Esophagus mucosa (tissue), 1 donor: ENCODE results near the gene ARHGAP24. TPM values are rescaled to one million over a fixed set of nuclear protein-coding genes. Genes with fewer than 3 reads are reported as not detected.
A peak's percentile ranks its signal among the peaks of the same experiment; 100 is the strongest.
"Not testable (repeated sequence)": the region's sequence is repeated elsewhere in the genome, so short reads cannot be mapped to it uniquely, and the experiment has no call there.

Experiments
- ATAC-seq: fragments of 200-7000 bp; cut with Tn5 transposase; one replicate; pipeline ENCODE4 v1.9.1; 2020
- total RNA-seq: library from RNA; stranded (reverse); gene quantifications from one replicate; pipeline ENCODE4 v1.2.4, GENCODE V29; 2023
- donor health status: DM: yes; HTN: yes; CAD: no.

Gene ARHGAP24
- total RNA-seq, 1 donor from 2014 or later, result 6.1 TPM

DNA sequence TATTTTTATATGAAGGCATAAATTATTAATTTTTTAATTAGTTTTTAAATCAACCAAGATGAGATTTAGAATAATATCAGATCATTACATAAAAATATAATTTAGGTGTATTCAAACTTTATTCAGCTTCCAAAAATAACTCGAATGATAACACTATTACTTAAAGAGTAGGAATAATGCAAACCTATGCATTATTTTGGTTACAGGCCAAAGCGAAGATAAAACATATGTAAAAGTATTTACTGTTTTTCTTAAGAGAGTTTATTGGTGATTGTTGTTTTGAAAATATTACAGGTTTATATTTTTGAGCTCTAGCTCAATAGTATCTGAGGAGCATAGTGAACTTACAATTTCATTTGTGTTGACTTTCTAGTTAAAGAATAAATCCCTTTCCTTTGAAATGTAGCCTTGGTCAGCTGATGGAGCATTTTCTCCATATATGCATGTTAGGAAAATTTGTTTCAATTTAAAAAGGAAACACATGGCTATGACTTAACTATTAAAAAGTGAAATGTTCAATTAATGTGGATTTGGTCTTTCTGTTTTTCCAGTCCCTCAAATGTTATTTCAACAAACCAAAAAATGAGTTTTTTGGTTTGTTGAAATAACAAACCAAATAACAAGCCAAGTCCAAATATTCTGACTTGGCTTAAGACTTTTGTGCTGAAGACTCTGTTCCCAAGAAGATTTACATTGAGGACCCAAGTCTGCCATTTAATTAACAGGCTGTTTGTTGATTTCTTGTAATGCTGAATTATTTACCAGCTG, 346.9 kb downstream of the ARHGAP24 start:
- ATAC-seq, result no peak

DNA sequence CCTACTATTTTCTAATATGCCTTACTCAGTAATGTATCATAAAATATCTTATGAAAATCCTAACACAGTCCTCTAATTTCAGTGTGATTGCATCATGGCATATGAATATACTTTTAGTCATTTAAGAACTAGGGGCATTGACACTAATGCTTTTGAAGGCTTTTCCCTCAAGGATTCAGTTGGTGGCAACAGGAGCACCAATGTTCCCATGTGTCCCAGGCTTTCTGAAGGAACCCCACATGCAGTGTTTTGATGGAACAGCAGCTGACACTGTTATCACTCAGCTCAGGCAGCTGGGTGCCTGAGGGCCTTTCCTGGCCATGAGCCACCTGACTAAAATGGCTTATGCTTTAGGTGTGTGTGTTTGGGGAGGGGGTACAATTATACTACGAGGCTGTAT, 348.3 kb downstream of the ARHGAP24 start:
- no peak for ATAC-seq

DNA sequence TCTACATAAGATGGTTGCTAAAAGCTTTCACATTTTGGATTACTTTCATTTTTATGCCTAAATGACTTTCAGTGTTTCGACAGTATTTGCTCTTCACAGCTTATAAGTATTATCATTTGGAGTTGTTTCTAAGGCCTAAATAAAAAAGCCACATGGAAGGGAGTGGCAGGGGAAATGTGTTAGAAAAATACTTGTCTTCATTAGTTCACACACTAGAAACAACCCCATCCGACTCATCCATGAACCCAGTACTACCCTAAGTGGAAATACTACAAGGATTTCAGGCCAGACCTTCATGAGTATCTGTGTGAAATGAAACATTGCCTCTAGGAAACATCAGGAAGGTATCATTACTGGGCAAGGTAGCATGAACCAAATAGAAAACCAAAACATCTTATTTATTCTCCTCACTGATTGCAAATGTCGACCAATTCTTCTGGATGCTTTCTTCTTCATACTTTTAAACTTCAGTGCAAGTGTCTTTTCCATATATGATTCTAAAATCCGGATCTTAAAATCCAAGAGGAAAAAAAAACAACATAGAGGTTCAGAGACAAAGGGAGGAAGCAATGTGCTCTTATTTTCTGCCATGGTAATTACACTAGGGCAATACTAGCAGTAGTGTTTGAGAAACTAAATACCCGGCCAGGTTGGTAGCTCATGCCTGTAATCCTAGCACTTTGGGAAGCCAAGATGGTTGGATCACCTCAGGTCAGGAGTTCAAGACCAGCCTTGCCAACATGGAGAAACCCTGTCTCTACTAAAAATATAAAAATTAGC, 349.4 kb downstream of the ARHGAP24 start:
- ATAC-seq, result no peak

DNA sequence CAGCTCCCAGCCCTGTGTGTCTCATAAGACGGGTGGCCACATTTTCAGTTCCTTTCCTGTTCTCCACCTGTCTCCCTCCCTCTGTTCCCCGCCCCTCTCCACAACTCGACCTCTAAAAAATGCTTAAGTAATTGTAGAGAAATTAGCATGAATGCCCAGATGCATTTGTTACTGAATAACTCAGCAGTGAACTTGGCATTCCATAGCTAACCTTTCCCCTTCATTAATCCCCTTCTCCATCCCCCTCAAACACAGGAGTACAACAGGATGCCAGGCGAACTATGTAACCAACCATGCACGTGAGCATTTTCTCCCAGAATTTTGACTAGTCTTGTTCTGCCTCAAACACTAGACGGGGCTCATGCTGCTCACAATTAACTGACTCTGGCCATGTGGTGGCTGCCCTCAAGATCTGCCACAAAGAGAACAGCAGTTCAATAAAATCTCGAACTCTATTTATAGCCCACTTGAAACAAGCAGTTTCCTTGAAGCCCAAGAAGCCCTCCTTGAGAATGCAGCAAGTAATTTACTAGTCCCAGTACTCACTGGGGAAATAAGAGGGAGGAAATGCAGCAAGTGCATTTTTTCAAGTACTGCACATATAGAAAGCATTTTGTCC, 351.2 kb downstream of the ARHGAP24 start:
- ATAC-seq, result no peak

DNA sequence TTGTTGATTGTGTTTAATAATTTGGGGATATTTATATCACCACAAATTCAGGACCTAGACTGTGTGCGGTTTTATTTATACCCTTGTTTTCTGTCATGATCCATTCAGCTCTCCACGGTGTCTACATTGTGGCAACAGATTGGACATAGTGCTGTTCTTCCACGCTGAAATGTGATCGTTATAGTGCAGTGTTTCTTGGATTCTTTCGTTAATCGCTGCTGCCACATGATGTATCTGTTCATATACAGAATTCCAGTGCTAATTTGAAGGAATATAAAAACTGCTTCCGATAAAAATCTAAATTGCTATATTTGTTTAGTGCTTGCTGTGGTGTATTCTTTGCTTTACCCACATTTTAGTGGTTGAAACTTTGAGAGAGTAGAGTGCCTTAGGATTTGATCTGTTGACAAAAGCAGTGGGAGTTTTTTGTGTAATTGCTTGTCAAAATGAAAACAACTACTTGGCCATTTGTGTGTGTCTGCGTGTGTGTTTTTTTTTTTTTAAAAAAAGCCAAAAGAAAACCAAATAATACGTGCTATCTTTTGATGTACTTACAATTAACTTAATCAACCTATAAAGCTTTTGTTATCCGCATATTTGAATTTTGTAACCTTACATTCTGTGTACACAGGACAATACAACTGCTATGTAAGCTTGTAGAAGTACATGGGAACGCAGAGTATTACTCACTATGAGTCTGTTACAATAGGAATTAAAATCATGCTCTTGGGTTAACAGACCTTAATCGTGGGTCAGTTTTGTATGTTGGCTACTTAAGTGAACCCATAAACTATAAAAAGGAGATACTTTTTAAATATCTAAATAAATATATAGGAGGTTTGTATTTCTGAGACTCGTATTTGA, 353.3 kb downstream of the ARHGAP24 start:
- no peak for ATAC-seq

DNA sequence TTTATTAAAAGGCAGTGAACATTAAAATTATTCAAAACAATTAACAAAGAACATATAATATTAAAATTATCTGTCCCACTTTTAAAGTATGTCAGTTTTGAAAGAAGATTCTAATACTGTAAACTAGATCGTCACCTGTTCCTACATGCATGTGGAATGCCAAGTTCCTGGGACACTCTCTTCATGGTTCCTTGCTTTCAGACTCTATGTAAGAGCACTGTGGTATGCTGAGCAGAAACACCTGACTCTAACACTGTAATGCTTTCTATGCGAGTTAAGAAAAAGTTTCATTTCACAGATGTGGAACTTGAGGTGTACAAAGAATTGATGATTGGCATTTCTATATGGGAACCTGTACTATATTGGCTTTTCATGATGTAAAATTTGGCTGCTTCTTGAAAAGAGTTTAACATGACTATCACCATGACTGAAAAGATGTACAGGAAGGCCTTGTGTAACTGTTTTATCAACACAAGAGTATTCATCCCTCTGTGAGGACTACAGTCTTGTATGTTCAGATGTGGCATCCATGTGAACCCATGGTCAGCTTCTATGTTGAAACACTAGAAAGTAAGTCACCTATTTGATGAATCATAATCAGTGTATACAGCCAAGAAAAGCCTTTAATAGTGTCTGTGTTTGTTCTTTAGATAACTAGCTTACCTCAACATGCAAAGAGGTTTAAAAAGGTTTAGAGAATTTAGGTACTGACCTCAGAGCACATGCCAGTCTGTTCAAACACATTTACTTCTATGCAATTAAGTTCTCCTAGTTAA, 354.5 kb downstream of the ARHGAP24 start:
- ATAC-seq, result peak; percentile 55

DNA sequence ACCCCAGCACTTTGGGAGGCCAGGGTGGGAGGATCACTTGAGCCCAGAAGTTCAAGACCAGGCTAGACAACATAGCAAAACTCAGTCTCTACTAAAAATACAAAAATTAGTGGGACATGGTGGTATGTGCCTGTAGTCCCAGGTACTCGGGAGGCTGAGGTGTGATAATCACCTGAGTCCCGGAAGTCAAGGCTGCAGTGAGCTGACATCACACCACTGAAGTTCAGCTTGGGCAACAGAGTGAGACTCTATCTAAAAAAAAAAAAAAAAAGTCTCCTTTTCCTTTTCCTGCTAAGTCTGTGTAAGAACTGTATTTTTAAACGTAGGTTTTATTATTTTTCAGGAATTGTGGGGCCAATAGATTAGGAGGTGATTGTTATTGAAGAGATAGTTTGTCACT, 356.7 kb downstream of the ARHGAP24 start:
- ATAC-seq, result no peak

DNA sequence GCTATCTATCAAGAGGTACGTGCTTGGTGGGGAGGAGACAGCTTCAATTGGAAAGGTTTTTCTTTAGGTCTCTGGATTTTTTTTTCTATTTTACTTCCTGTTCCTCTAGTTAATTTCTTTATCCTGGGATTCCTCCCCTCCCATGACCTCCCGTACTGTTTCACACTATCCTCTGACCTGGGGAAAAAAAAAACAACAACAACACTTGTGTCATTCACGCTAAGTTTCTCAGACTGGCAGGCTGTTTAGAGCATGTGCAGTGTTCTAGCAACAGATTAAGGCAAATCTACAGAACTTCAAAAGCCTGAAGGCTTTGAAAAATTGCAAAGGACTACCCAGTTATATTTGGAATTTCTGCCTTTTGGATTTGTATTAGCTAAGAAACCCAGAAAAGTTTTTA, 358.4 kb downstream of the ARHGAP24 start:
- ATAC-seq, result no peak

DNA sequence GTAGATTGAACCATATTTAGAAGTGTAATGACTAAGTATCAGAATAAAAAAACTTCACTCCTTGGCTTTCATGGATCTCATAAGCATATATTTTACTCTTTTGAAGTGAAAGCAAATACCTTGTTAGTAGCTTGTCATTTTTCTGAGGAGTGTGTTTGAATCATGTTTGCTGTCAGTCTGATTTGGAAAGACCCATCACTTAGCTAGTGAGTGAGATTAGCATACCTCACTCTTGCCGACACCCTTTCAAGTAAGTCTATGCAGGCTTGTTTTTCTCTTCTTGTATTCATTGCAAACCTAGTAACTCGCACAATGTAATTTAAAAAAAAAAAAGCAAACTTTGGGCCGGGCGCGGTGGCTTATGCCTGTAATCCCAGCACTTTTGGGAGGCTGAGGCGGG, 360.0 kb downstream of the ARHGAP24 start:
- no peak for ATAC-seq

DNA sequence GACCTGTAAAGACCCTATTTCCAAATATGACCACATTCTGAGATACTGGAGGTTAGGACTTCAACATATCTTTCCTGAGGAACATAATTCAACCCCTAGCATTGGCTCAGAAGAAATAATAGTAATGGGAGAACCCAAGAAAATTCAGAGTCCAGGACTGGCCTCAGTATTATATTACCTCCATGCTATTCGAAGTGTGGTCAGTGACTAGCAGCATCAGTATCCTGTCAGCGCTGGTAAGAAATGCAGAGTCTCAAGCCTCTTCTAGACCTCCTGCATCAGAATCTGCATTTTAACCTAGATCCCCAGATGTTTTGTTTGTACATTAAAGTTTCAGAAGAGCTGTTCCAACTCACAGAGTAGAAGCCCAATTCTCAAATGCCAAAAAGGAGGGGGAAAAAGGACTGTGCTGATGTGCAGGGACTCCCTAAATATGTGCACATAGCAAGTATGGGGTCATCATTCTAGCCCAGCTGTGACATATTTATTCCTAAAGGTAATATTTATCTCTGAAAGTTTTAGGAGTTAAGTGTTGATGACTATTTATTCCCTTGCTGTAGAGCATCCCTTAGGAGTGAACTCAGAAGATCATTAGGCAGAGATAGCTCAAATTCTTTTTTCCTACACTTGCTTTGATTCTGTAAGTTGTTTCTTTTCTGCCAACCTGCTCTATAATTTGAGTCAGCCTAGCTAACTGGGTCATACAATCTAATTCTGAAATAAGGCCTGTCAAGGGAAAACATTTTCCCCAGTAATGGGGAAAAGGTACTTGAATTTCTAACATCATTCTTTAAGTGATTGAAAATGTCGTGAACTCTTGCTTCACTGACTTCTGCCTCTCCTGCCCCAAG, 361.9 kb downstream of the ARHGAP24 start:
- no peak for ATAC-seq

DNA sequence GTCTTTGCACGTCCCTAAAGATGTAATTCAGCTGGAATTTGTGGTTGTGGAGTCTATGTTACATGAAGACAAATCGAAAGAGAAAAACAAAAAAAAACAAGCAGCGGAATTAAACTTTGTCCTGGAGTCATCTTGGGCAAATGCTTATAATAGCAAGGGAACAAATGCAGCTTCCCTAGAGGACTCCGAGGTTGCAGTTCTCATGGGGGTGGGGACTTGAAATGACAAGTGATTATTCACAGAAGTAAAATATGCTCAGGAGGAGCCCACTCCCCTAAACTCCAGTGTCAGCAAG, 362.4 kb downstream of the ARHGAP24 start:
- no peak for ATAC-seq

DNA sequence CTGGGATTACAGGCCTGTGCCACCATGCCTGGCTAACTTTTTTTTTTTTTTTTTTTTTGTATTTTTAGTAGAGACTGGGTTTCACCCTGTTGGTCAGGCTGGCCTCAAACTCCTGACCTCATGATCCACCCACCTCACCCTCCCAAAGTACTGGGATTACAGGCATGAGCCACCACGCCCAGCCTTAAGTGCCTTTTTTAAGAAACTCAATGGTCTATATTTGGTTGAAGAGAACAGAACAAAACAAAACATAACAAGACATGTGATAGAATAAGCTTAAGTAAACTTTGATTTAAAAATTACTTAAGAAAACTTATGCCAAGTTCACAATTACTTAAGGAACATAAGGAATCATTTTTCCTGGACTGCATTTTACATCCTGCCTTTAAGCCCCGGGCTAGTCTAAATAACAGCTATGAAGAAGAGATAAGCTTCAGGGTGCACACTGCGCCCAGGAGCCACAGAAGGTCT, 365.1 kb downstream of the ARHGAP24 start:
- ATAC-seq, result not testable (repeated sequence)

DNA sequence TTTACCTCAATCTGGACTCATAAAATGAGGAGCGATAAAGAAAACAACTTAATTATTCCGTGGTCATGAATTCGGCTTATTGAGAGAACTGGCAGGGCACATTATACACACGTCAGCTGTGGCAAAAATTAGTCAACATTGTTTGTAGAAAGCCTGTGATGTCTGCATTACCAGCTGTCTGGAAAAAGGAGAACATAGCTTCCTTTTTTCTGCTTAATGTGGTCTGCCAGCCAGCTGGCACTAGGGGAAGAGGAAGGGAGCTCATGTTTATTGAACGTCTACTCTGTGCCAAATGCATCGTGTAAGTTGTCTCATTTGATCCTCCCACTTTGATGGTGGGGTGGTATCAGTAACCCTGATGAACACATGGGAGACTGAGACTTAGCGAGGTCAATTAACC, 367.6 kb downstream of the ARHGAP24 start:
- peak; percentile 37 for ATAC-seq

DNA sequence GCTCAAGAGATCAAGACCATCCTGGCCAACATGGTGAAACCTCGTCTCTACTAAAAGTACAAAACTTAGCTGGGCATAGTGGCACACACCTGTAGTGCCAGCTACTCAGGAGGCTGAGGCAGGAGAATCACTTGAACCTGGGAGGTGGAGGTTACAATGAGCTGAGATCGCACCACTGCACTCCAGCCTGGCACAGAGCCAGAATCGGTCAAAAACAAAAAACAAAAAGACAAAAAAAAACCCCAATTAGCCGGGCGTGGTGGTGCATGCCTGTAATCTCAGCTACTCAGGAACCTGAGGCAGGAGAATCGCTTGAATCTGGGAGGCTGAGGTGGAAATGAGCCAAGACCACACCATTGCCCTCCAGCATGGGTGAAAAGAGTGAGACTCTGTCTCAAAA, 378.8 kb downstream of the ARHGAP24 start:
- not testable (repeated sequence) for ATAC-seq

DNA sequence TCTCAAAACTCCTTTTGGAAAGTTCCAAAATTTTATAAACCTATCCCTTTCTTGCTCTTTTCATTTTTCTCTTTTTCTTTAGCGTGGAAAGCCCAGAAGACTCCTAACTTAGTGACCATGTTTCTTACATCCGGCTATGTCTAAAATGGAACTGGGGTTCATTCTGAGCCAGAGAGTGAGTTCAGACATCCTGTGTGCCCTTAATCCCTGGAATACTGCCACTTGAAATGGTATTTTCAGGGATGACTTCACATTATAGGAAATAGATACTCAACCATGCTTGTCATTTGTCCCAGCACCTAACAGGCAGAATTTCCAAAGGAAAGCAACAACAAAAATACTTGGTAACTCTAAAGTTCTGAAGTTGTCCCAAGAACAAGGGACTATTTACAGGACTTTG, 379.6 kb downstream of the ARHGAP24 start:
- no peak for ATAC-seq

DNA sequence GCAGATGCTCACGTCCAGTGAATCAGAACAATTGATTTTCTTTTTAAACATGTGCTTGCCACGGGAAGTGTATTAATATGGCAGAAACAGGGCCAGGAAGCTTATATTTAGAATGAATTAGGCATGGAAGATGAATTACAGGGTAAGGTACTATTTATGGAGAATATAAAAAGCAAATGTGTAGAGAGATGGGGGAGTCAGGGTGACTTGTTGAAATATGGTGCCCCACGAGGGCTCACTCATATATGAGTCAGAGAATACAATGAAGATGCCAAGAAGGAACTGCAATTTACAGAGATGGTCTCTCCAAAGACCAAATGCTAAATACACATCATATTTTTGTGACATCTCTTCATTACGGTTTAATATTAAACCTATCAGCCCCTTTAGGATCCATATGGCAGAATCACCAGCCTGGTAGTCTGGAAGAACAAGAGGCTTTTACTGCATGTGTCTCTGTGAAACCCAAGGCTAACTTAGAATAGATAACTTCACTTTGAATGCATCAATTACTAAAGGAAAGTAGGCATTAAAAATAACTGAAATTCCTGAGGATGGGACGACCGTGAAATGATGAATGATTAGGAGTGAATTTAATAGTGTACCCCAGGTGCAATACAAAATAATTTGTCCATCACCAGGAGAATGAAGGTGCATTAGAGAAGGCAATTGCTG, 385.3 kb downstream of the ARHGAP24 start:
- no peak for ATAC-seq

DNA sequence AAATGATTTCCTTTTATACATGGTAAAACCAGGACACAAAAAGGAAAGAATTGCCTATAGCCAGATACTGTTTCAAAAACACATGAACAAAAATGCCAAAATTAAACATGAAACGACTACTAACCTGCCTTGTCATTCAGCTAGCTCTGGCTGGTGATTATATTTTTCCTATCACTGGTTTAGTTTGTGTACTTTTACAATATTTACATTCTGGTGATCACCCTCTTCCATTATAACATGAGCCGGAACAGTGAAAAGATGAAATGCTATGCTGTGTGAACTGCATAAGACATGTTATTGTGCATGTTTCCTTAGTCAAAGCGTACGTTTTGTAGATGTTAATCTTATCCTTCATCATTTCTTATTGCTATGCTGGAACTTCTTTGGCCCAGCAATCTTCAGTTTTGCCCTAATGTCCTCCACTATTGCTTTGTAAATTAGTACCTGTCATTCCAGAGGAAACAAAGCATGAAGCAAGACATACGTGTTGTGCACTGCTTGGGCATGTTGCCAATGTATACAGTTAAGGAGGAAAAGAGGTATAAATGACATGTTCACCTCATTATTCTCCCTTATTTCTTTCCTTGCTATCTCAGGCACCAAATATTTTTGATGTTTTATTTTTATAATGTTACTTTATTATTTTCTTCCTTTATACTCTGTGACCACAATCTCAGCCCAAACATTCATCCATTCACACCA, 386.3 kb downstream of the ARHGAP24 start:
- no peak for ATAC-seq

DNA sequence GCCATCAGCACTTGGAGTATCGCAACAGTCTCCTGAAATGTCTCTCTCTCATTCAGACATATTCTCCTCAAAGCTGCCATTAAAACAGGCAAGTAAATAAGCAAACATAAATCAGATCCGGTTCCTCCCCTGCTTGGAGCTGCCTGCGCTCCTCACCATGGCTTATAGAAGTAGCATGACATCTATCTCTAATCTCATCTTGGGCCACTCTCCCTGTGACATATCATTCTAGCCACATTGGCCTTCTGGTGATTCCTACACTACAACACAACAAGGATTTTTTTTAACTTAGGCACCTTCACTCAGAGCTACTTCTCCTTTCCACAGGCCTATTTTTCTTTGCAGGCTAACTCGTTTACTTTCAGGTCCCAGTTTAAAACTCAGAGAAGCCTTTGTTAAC, 387.9 kb downstream of the ARHGAP24 start:
- no peak for ATAC-seq
